NCI-H748 treated with DMSO at 0.1 percent for 48 hours (cell line): ENCODE measurements around the gene COL4A2.

Experiments used
- DNase-seq: peaks from one replicate; lab custom pipeline; 2025; lab: John Stamatoyannopoulos, UW

The COL4A2 gene

DNA sequence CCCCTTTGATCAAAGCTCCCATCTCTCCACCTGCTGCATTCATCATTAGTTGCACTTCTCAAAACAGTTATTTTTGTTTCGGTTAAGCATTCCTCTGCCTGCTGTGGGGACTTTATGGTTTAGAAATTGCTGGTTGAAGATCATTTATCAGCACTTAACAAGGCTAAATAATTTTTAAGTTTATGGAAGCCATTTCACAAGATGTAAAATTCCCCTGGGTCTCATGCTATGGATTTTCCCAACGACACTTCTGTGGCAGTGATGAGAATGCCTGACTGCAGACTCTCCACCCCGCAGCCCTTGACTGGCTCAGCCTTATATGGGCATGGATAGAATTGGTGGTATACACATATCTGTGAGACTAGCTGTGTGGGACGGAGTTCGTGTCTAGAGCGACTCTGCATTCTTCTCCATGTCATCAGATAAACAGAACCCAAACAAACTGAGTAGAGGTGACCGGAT, 52.8 kb downstream of the COL4A2 start:
- DNase-seq: no peak

DNA sequence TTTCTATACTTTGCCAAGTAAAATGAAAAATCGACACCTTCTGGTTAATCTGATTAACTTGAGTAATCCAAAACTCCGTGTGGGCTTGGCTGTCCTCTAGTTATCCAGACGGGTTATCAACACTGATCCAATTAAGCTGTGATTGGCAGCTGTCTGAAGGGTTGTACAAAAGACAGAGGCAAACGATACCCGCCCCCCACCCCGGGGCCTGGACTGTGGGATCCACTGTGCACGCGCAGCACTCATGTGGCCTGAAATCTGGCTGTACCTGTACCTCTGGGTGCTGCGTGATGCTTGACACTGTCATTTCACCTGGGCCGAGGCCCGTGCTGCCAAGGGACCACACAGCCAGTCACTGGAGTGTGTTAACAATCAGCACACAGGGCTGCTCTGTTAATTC, 53.5 kb downstream of the COL4A2 start:
- DNase-seq: no peak

DNA sequence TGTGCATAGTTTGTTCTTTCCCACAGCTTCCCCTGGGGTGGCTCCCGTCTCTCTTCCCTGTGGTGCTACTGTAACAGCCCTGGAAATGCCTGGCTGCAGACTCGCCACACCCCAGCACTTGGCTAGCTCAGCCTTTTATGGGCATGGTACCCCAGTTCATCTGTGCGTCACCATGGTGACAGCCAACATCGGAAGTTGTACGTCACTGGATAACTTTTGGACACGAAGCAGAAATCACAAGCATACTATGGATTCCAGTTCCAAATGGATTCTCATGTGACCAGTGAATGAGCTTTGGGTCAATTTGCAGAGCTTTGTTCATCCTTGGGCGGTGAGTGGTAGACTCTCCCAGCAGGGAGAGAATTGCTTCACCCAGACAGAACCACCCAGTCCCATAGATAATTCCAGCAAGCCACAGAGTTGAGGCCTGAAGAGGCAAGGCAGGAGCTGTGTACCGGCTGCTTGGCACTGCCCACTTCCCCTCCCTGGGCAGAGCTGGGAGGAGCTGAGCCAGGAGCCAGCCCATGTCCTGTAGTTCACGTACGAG, 54.4 kb downstream of the COL4A2 start:
- no peak for DNase-seq

DNA sequence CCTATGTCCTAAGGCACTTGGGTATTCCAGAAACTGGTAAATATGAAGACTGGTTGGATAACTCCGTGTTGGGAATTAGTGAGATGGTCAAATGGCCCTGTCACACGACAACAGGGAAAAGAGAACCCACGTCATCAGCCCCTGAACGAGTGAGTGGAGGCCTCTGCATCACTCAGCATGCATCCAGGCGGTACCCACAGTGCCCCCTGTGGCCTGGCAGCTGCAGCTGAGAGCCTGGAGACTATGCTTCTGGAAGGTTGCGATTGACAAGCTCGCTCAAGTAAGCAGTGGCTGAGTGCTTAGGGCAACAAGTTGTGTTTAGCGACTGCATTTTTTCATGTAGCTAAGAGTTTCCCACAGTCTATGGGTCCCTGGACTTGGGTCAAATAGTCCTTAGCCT, 55.9 kb downstream of the COL4A2 start:
- DNase-seq: no peak

DNA sequence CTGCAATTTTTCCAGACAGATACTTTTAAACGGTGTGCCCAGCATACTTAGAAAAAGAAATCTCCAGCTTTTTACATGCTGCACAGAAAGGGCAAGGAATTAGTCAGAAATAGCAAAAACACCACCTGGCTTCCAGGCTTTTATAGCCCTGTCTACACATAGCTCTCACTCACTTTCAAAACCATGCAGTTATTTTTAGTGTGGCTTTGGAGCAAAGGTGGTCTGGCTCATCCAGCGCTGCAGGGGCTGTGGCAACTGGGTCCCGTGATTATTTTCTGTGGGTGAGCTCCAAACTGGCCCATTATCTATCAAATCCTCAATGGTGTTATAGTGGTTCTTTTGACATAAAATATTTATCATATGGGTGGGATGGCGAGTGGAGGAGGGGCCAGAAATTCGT, 57.0 kb downstream of the COL4A2 start:
- no peak for DNase-seq

DNA sequence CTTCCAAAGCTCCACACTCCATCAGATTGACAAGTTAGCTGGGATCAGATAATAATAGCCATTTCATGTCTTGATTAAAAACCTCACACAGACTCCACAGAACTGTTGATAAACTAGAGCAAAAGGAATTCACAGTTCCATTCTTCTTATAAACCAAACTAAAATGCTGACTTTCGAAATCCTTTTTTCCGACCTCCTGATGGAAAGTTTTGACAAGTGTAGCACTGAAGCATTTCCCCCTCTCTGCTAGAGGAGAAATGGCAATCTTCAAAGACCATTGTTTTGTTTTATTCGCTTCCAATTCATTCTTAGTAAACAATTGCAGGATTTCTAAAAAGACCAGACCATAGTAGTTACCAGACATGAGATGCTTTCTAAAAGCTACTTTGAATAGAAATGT, 58.8 kb downstream of the COL4A2 start:
- no peak for DNase-seq

DNA sequence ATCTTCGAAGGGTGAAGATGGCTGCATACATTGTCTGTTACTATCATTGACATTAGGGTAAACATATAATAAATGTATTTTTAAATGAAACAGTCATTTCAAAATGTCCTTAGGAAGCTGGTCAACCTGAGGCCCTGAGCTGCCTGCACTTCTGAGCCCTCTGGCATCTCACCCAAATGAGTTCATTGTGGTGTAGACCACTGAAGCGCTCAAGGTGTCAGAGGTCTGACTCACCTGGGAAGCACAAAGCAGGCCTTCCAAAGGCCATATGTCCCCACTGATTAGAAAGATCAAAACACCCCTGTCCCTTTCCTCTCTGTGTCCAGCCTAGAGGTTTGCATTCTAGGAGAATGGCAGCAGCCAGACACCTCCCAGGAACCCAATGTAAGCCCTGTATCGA, 59.6 kb downstream of the COL4A2 start:
- no peak for DNase-seq

DNA sequence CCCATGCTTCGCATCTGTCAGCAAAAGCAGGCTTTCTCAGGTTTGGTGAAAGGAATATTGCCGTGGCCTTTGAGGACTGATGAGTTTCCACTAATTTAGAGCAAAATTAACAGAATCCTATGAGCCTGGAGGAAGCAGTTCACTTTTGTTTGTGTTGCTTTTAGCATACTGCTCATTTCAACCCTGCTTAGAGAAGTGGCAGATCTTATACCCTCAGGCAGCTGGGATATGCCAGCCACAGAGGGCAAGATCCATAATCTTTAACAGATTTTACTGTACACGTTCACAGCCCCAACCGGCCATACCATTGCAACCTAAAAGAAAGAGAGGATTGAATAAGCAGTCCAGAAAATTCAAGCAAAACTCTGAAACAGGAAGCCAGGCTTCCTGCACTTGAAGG, 60.5 kb downstream of the COL4A2 start:
- DNase-seq: no peak

DNA sequence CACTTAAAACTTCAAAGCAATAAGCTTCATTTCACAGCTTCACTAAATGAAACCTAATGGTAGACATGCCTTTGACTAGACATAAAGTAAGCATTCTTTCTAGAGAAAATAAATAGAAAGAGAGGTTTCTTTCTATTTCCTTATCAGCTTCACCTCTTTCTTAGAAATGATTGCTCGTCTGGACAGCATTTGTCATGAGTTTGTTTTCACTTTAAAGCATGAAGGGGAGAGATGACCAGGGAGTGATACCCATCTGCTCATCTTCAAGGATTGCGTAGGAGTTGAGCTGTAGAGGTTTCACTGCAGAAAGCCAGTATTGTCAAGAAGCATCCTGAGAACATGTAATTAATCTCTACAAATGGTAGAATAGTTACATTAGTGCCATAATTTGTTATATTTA, 61.3 kb downstream of the COL4A2 start:
- no peak for DNase-seq

DNA sequence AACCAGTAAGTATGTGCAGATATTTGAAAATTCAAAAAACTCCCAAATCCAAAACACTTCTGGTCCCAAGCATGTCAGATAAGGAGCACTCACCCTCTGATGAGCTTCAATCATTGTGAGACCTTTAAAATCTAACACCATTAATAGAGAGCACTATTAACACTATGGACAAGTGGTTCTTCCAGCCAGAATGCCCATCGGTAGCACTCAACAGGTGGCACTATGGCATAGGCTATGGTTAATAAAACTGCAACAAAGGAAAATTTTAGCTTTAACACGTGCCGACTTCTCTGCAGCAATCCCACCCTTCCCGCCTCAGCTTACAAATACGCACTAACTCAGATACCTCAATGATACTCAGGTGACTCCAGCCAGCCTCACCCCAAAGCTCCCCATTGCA, 62.3 kb downstream of the COL4A2 start:
- no peak for DNase-seq

DNA sequence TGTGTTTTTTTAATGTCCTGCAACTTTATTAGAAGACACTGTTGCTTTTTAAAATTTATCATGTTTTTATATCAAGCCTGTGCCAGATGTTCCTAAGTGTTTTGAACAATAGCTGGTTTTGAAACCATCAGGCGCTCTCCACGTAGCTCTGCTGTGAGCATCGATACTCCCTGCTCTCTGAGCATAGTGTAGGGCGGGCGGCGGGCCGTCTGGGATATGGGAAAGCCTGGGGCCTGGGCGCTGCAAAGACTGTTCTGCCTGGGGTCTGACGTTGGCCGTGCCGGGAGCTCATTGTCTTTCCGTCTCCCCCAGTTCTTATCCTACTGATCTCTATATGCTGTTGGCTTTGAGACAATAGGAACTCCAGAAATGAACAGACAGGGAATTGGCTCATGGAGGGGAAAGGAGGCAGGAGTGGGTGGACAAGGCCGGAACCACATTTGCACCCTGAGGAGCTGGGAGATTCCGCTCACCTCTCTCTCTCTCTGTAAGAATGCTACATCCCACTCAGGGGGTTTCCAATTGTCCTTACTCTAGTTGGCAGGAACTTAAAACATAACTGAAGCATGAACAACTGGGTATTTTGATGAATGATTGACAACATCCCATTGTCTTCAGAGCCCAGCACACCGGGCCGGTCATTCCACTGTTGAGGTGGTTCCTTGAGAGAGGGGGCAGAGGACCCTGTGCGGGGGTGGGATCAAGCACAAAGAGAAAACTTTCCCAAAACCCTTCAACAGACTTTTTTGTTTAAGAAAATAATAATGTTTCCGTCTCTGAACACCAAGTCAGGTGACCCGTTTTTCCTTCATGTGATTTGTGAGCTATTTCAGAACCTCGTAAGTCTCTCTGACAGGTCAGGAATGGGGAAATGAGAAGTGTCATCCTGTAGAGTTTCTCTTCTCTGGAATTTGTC, 64.7 kb downstream of the COL4A2 start:
- DNase-seq: no peak

DNA sequence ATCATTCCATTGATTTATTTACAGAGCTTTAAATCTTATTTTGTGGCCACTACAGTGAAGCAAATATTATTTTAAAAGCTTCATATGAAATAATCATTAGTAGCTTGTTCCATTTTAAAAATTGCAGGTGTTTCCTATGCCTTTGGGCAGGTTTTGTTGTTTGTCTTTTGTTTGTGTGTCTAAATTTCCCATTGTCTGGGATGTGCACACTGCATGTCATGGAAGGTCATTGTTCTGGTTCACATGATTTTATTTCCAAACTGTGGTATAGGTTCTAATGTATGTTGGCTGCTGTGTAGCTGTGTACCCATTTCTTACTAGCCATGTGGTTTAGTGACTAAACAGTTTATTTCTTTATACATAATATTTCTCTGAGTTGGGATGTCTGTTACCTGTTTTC, 65.6 kb downstream of the COL4A2 start:
- DNase-seq: no peak

DNA sequence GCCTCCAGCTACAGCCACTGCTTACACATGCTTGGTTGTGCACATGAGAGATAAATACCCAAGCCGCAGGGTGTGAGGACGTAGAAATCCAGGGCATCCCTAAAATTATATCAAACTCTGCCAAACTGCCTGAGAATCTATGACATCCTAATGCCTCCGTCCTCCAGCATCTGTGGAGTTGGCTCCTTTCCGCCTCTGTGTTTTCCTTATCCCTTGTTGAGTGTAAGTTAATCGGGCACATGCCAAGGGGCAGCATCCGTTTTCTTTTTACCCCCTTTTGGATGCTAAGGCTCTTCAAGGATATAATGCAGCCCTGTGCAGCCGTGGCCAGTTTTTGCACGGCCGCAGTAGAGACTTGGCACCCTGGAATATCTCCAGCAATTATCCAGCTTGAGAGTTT, 66.5 kb downstream of the COL4A2 start:
- no peak for DNase-seq

DNA sequence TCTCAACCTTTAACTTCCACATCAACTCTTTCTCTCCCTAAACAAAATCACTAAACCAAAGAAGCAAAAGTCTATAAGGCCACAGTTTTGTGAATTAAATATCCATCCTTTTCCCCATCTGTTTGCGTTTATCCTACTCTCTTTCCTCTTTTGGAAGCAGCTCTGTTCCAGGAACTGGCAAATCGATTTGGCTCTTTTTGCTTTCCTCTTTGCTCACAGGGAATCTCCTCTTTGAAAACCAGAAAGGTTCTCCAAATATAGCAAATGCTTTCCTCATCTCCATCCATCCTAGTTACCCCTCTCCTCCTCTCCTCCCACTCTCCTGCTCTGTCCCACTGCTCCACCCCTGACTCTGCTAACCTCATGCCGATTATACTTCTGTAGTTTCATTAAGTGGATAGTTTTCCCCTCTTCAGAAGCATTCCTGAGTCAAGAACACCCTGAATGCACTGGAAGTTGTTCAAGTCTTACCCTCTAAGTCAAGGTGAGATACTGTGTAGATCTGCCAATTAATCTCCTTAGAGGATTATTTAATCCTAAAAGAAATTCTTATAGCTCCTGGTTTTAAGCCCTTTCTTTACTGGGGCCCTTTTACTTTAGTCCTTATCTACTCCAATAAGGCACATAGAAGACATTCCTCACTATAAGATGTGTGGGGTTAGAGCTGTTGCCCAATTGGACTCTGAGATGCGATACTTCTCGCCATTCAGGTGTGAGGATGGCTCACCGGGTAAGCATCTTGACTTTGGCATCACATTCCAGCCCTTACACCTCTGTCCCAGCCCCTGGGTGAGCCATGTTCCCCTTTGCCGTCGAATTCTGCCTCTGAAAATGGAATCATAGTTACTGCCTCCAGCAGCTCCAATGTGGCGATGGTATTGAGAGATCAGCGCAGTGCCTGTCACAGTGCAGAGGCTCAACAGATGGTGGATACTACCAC, 67.6 kb downstream of the COL4A2 start:
- no peak for DNase-seq

DNA sequence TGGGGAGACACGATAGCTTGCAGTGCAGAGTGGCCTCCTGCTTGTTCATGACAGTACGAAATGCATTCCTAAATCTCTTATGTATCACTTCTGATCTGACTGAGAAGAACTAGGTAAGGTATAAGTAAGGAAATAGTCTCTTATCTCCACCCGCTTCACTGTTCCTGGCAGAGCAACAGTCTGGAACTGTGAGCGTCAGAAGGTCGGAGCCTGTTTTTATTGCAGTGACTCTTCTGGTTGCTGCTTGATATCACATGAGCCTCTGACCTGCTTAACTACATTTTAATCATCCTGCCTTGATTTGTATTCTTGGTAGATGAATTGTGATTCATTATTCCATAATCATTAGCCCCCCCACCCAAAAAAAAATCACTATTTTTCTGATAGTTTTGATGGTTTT, 69.0 kb downstream of the COL4A2 start:
- DNase-seq: no peak

DNA sequence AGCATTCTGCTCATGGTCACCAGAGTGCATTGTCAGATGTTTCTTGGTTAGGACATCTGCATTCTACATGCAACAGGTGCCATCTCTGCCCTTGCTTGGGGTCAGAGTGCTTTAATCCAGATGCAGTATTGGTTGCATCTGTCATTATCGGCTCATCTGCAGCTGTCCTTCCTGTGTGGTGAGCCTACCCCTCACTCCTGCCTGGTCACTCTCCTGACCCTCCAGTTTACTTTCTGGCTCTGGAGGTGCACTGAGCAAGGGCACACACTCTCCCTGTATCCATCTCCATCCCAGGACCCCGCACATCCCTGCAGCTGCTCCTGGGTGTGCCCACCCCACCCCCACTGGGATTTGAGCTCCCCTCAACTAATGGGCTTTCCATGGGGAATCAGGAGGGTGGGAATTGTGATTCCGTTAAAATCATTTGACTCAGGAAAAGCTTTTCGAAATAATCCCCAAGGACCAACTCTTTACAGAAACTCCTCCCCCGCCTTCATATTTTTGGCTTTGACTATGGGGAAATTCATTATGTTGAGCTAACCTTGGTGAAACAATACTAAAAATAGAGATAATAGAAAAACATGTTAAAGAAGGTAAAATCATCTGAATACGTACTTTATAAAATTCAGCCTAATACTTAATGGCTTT, 70.2 kb downstream of the COL4A2 start:
- DNase-seq: no peak

DNA sequence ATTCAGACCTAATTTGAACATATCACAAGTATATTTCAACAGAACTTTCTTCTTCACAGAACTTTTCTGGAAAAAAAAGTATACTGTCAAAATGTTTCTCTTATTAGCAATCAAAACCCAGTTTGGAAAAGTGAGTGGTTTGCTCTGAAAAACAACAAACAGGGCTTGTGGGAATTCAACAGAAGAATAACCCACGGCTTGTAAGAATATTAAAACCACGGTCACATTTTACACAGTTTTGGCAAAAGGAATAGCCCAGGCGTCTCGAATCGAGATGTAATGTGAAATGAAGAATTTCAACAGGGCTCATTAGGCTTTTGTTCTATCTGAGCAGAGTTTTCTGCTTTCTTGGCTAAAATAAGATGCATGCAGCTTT, 70.7 kb downstream of the COL4A2 start:
- DNase-seq: no peak

DNA sequence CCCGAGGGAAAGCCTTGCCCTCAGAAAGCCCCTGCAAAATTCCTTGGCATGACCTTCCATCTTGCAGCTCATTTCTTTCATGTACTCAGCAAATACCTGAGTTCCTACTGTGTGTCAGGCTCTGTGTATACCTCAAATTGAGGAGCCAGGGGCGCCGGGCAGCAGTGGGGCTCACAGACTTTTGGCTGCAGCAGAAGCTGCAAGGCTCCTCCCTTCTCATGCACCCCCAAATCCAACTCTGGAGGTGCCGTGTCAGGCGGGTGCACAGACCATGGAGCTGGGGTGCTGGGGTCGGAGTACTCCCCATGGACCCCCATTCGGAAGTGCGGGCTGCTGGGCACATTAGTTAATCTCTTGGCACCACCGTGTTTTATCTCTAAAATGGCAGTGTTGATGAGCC, 72.3 kb downstream of the COL4A2 start:
- no peak for DNase-seq

DNA sequence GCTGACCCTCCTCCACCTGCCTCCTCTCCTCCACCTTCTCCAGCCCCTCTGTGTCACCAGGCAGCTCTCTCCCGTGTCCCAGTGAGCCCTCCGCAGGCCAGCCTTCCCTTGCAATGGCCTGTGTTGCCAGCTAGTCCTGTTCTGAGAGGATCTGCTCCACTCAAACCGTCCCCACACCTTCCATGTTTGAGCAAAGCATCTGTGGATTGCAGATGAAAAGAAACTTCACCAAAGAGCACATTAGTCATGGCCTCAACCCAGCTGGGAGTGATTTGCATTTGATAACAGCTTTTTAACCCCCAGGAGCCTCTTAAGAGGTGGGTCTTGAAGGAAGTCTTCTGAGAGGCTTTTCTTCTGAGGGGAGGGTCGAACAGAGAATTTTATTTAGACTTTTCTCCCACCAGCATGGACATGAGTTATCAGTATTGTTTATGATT, 72.8 kb downstream of the COL4A2 start:
- DNase-seq: no peak

DNA sequence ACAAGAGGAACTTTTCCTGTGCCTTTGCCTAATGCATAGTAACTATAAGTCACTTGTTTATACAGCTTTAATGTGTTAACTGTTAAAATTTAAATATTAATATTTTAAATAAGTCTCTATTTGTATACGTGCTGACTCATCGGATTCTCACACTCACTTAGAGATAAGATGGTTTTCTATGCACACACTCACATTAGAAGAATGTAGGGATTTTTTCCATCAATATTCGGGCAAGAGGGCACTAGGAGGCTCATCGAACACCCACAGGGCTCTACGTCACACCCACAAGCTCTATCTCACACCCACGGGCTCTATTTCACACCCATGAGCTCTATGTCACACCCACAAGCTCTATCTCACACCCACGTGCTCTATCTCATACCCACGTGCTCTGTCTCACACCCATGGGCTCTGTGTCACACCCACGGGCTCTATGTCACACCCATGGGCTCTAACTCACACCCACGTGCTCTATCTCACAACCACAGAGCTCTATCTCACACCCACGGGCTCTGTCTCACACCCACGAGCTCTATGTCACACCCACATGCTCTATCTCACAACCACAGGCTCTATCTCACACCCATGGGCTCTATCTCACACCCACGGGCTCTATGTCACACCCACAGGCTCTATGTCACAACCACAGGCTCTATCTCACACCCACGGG, 73.4 kb downstream of the COL4A2 start:
- DNase-seq: no peak

DNA sequence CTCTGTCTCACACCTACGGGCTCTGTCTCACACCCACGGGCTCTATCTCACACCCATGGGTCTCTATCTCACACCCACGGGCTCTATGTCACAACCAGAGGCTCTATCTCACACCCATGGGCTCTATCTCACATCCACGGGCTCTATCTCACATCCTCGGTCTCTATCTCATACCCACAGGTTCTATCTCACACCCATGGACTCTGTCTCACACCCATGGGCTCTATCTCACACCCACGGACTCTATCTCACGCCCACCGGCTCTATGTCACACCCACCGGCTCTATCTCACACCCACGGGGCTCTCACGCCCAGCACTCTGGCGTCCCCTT, 73.9 kb downstream of the COL4A2 start:
- no peak for DNase-seq

DNA sequence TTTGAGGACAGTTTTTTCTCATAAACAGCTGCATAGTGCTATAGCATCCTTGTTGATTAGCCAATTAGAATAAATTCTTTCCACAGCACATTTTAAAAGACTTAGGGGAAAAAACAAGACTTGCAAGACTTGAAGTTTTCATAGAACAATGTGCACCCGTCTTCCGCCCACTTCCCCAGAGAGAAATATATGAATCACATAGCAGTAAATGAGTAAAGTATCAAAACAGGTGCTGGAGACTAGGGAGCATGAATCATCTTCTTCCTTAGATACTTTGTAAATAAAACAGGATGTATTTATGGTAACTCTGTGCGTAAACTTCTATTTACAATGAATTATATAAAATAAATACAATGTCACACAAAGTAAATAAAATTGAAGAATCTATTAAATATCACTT, 75.1 kb downstream of the COL4A2 start:
- DNase-seq: no peak
